Prostate gland (tissue), 2 donors: ENCODE data around the gene NOS1AP. TPM values are rescaled to one million over a fixed set of nuclear protein-coding genes. Genes with fewer than 3 reads are reported as not detected.

Source experiments
- DNase-seq: peaks from one replicate; pipeline ENCODE4 v3.0.0-alpha.2; 2019; ENCODE audit warnings: low spot score
- H3K27ac ChIP-seq, 2 donors: fragments of 200-600 bp; sonication (generic); 2 replicates each; pipeline ENCODE4 v1.5.1; 2017 to 2019
- H3K27me3 ChIP-seq: fragments of 200-600 bp; sonication (generic); replicated peaks from 2 replicates; pipeline ENCODE4 v1.5.1; 2019; ENCODE audit not compliant: insufficient read depth
- H3K36me3 ChIP-seq, 2 donors: fragments of 200-600 bp; sonication (generic); 1 replicate in 1 of 2; 2 replicates in 1 of 2; pipeline versions ENCODE4 v1.5.1 to v1.8.1; 2017 to 2019
- H3K4me1 ChIP-seq: fragments of 200-600 bp; sonication (generic); replicated peaks from 2 replicates; pipeline ENCODE4 v1.5.1; 2019
- H3K4me3 ChIP-seq, 2 donors: fragments of 200-600 bp; sonication (generic); 2 replicates each; pipeline ENCODE4 v1.5.1; 2017 to 2019
- H3K9me3 ChIP-seq: fragments of 200-600 bp; sonication (generic); 2 replicates; pipeline ENCODE4 v1.5.1; 2017
- CTCF ChIP-seq, 4 experiments: fragments of 200-600 bp in 2 of 4; fragments of 450-650 bp in 2 of 4; sonication (generic) in 2 of 4; IDR thresholded peaks; 1 replicate in 3 of 4; 2 replicates in 1 of 4; pipeline ENCODE4 v1.5.1; 2016 to 2019; ENCODE audit warnings: antibody characterized with exemption in 4 of 4, mild to moderate bottlenecking in 2 of 4, moderate library complexity in 2 of 4
- POLR2A ChIP-seq: fragments of 450-650 bp; IDR thresholded peaks from one replicate; pipeline ENCODE4 v1.6.1; 2016; ENCODE audit warnings: antibody characterized with exemption, mild to moderate bottlenecking
- POLR2AphosphoS5 ChIP-seq: sonication (generic); formaldehyde crosslinking; IDR thresholded peaks from one replicate; pipeline ENCODE4 v1.6.1; 2017; ENCODE audit warnings: antibody characterized with exemption
- WGBS: methylation state at CpG from one replicate; pipeline ENCODE4 v1.1.5; 2018; 5-methylcytosine and 5-hydroxymethylcytosine counted together
- intact Hi-C: fragments of 100-400 bp; cut with DNase I; formaldehyde crosslinking; loops from one replicate; pipeline ENCODE4 v1.14.2; 2022
- total RNA-seq, 2 donors: library from RNA; depleted of rRNA; stranded (reverse); fragments of >200 nt; gene quantifications; one replicate each; pipeline ENCODE4 v1.1.0, GENCODE V29; 2016

The NOS1AP gene
- total RNA-seq, 2 donors from 2014 or later, result 9.9 to 11.0 TPM

GRCh38 chr1:162284206-162284955, 214.9 kb downstream of the NOS1AP start:
- Histone ChIP-seq H3K27ac (peak overlapping the region; percentile 58 to 62), H3K4me1 (peaks cover 8% of the 10 kb centered on the region), H3K27me3 (no peaks in the 10 kb centered on the region), H3K9me3 (no peaks in the 10 kb centered on the region), H3K4me3 (no peak overlapping the region), H3K36me3 (no peaks in the 10 kb centered on the region)
- TF ChIP-seq POLR2A (no peak), POLR2AphosphoS5 (no peak), CTCF (IDR thresholded peaks at IDR 0.05) (no peak)
- intact Hi-C loops, result no loop called here
- DNase-seq, result no peak
- WGBS, result 35% methylated on average over 3 of the region's 3 CpGs

GRCh38 chr1:162285149-162285561, 215.7 kb downstream of the NOS1AP start:
- Histone ChIP-seq H3K36me3 (no peaks in the 10 kb centered on the region), H3K9me3 (no peaks in the 10 kb centered on the region), H3K27me3 (no peaks in the 10 kb centered on the region), H3K27ac (peak overlapping the region; percentile 58 to 62), H3K4me3 (no peak overlapping the region), H3K4me1 (peaks cover 8% of the 10 kb centered on the region)
- 20% methylated on average over 5 of the region's 5 CpGs for WGBS
- peak; percentile 96 for DNase-seq
- intact Hi-C loops, result no loop called here
- TF ChIP-seq CTCF (IDR thresholded peaks at IDR 0.05) (peak in 2 of 4 experiments; percentile 23 to 26), POLR2AphosphoS5 (peak; percentile 93), POLR2A (peak; percentile 19)

GRCh38 chr1:162291000-162291399, 221.5 kb downstream of the NOS1AP start:
- 92% methylated on average over 1 of the region's 1 CpG for WGBS
- no peak overlapping the region for H3K27ac ChIP-seq
- no peak overlapping the region for H3K4me3 ChIP-seq
- no peaks in the 10 kb centered on the region for H3K4me1 ChIP-seq
- no peak for TF ChIP-seq POLR2AphosphoS5
- H3K9me3 ChIP-seq, result no peaks in the 10 kb centered on the region
- intact Hi-C loops, result no loop called here
- H3K36me3 ChIP-seq, result no peaks in the 10 kb centered on the region
- no peaks in the 10 kb centered on the region for H3K27me3 ChIP-seq
- no peak for DNase-seq

- Histone ChIP-seq H3K27me3 (no peaks in the 10 kb centered on the region), H3K9me3 (no peaks in the 10 kb centered on the region), H3K4me1 (no peaks in the 10 kb centered on the region), H3K27ac (no peak overlapping the region), H3K4me3 (no peak overlapping the region), H3K36me3 (no peaks in the 10 kb centered on the region)
- no peak for TF ChIP-seq POLR2AphosphoS5
- TF ChIP-seq CTCF (IDR thresholded peaks at IDR 0.05), result no peak
- TF ChIP-seq POLR2A, result no peak
- WGBS, result 54% methylated on average over 2 of the region's 2 CpGs
- intact Hi-C loops, result no loop called here
- no peak for DNase-seq
These were observed 222.9 kb downstream of the NOS1AP start for GRCh38 chr1:162292422-162292849.

GRCh38 chr1:162293073-162293692, 223.7 kb downstream of the NOS1AP start:
- Histone ChIP-seq H3K27me3 (no peaks in the 10 kb centered on the region), H3K4me3 (no peak overlapping the region), H3K4me1 (no peaks in the 10 kb centered on the region), H3K36me3 (no peaks in the 10 kb centered on the region), H3K27ac (no peak overlapping the region), H3K9me3 (no peaks in the 10 kb centered on the region)
- 90% methylated on average over 5 of the region's 5 CpGs for WGBS
- no peak for DNase-seq
- TF ChIP-seq CTCF (IDR thresholded peaks at IDR 0.05) (no peak), POLR2AphosphoS5 (no peak), POLR2A (no peak)
- intact Hi-C loops, result no loop called here
